Astrocyte of the cerebellum (primary cell): Measurements from ENCODE around the gene RNF41.
"Not testable (repeated sequence)": the region's sequence is repeated elsewhere in the genome, so short reads cannot be mapped to it uniquely, and the experiment has no call there.

Source experiments
- DNase-seq: peaks from one replicate; pipeline ENCODE4 v3.0.0-alpha.2; 2011; ENCODE audit warnings: low read depth
- H3K4me3 ChIP-seq: 2 replicates; pipeline ENCODE4 v1.5.1; 2011; ENCODE audit warnings: mild to moderate bottlenecking, low read depth, low read length, moderate library complexity
- CTCF ChIP-seq: IDR thresholded peaks from 2 replicates; pipeline ENCODE4 v1.5.1; 2012; ENCODE audit warnings: low read length, low read depth, moderate library complexity, mild to moderate bottlenecking; ENCODE audit errors: missing control alignments
- in situ Hi-C: cut with HindIII; loops from 2 replicates; pipeline ENCODE4 v1.10.0; 2017; ENCODE audit warnings: low sequenced_read_pairs

RNF41 gene

DNA sequence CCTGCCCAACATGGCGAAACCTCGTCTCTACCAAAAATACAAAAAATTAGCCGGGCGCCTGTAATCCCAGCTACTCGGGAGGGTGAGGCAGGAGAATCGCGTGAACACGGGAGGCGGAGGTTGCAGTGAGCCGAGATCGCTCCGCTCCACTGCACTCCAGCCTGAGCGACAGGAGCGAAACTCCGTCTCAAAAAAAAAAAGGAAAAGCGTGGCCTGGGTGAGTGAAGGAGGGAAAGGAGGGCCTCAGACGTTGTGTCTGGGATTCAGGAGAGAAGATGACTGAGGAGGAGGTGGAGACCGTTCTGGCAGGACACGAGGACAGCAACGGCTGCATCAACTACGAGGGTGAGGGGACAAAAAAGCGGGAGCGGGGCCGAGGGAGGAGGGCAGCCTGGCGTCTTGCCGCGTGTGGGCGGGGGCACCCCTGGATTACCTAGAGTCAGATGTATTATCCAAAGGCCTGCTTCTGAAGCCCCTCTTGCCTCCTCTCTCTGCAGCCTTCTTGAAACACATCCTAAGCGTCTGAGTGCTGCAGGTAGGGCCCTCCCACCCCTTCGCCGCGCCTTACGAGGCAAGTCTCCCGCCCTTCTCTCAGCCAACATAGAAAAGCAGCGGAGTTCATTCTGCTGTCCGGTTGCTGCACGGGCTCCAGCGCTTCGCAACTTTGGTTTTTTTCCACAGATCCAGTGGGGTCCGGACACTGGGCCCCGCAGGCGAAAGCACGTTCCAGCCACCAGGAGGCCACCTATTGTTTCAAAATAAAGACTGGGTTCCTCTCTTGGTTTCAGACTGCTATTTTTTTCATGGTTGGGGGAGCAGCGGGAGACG lies 64.3 kb downstream of the RNF41 start:
- in situ Hi-C loops: no loop called here
- DNase-seq: peak; percentile 57

GRCh38 chr12:56156464-56157200 lies 65.1 kb downstream of the RNF41 start:
- in situ Hi-C loops, DNase-seq: not testable (repeated sequence)
- peak overlapping the region; percentile 90 for H3K4me3 ChIP-seq

More for the DNA sequence above, 64.3 kb downstream of the RNF41 start:
- peak; percentile 72 for TF ChIP-seq CTCF
- H3K4me3 ChIP-seq: peak overlapping the region; percentile 90

DNA sequence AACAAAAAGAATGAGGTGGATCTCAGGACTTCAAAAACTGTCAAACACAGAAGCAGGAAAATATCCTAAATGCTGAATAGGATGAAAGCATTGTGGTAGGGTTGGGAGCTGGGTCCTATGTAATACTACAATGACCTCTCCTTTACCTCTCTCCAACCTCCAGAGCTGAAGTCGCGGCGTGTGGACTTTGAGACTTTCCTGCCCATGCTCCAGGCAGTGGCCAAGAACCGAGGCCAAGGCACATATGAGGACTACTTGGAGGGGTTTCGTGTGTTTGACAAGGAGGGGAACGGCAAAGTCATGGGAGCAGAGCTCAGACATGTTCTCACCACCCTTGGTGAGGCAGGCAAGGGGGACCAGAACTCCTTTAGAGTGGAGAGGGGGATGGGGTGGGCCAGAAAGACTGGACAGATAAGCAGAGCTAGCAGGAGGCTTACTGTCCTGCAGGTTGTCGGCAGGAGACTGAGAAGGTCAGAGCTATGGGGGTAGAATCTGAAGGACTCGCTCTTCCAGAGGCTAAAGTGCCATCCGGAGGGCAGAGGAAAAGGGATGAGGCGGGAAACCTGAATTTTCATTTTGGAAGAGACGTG lies 66.4 kb downstream of the RNF41 start:
- no peak for TF ChIP-seq CTCF
- DNase-seq: no peak
- H3K4me3 ChIP-seq: no peak overlapping the region
- in situ Hi-C loops: no loop called here

- TF ChIP-seq CTCF: no peak
- H3K4me3 ChIP-seq: no peak overlapping the region
- in situ Hi-C loops: no loop called here
- no peak for DNase-seq
Observed at GRCh38 chr12:56154818-56155217, 66.9 kb downstream of the RNF41 start.

GRCh38 chr12:56154246-56154771 lies 67.4 kb downstream of the RNF41 start:
- H3K4me3 ChIP-seq: no peak overlapping the region
- DNase-seq: no peak
- no peak for TF ChIP-seq CTCF
- in situ Hi-C loops: no loop called here

DNA sequence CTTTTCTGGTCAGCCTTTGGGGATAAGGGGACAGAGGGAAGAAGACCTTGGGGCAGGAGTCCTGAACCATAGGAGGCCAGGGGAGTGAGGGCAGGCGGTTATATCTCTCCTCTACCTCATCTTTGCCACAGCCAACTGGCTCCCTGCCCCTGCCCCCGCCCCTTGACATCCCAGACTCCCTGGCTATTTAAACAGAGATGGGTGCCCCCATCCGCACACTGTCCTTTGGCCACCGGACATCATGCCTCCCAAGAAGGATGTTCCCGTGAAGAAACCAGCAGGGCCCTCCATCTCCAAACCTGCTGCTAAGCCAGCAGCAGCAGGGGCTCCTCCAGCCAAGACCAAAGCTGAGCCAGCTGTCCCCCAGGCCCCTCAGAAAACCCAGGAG lies 68.0 kb downstream of the RNF41 start:
- in situ Hi-C loops: no loop called here
- TF ChIP-seq CTCF: no peak
- H3K4me3 ChIP-seq: peak overlapping the region; percentile 75
- DNase-seq: no peak
